Esophagus muscularis mucosa (tissue), 4 donors: Measurements from ENCODE around the gene UBE2N. TPM values are rescaled to one million over a fixed set of nuclear protein-coding genes. Genes with fewer than 3 reads are reported as not detected.
"Not testable (repeated sequence)": the region's sequence is repeated elsewhere in the genome, so short reads cannot be mapped to it uniquely, and the experiment has no call there.

Experiments
- DNase-seq: peaks from one replicate; pipeline ENCODE4 v3.0.0-alpha.2; 2017; ENCODE audit errors: extremely low spot score
- H3K27ac ChIP-seq, 4 donors: fragments of 200-600 bp; sonication (generic); replicated peaks in 1 of 4; 1 replicate in 3 of 4; 2 replicates in 1 of 4; pipeline ENCODE4 v1.5.1; 2016 to 2019; ENCODE audit warnings: mild to moderate bottlenecking in 1 of 4
- H3K27me3 ChIP-seq, 4 donors: fragments of 200-600 bp; sonication (generic); one replicate each; pipeline versions ENCODE4 v1.5.1 to v1.6.0; 2016 to 2019
- H3K36me3 ChIP-seq, 4 donors: fragments of 200-600 bp; sonication (generic); one replicate each; pipeline ENCODE4 v1.5.1; 2016 to 2019
- H3K4me1 ChIP-seq, 4 donors: fragments of 200-600 bp; sonication (generic); one replicate each; pipeline ENCODE4 v1.5.1; 2016 to 2019
- H3K4me3 ChIP-seq, 4 donors: fragments of 200-600 bp; sonication (generic); 1 replicate in 2 of 4; 2 replicates in 2 of 4; pipeline ENCODE4 v1.5.1; 2016 to 2019; ENCODE audit warnings: mild to moderate bottlenecking in 4 of 4, moderate library complexity in 1 of 4
- H3K9me3 ChIP-seq, 4 donors: fragments of 200-600 bp; sonication (generic); 1 replicate in 3 of 4; 2 replicates in 1 of 4; pipeline ENCODE4 v1.5.1; 2016 to 2019
- CTCF ChIP-seq, 3 experiments: fragments of 200-600 bp in 2 of 3; fragments of 450-650 bp in 1 of 3; sonication (generic) in 2 of 3; IDR thresholded peaks; one replicate each; pipeline ENCODE4 v1.5.1; 2017 to 2019; ENCODE audit warnings: antibody characterized with exemption in 3 of 3, mild to moderate bottlenecking in 2 of 3, moderate library complexity in 1 of 3
- EP300 ChIP-seq: sonication (generic); formaldehyde crosslinking; IDR thresholded peaks from one replicate; pipeline ENCODE4 v1.6.1; 2017; ENCODE audit warnings: antibody characterized with exemption
- POLR2A ChIP-seq: fragments of 450-650 bp; IDR thresholded peaks from one replicate; pipeline ENCODE4 v1.6.1; 2017; ENCODE audit warnings: antibody characterized with exemption, moderate library complexity, mild to moderate bottlenecking, low read depth
- POLR2AphosphoS5 ChIP-seq, 2 donors: sonication (generic); formaldehyde crosslinking; IDR thresholded peaks; one replicate each; pipeline ENCODE4 v1.6.1; 2017; ENCODE audit warnings: antibody characterized with exemption in 2 of 2
- WGBS: methylation state at CpG from one replicate; pipeline ENCODE4 v1.1.5; 2018; 5-methylcytosine and 5-hydroxymethylcytosine counted together
- intact Hi-C: fragments of 100-400 bp; cut with DNase I; formaldehyde crosslinking; loops from one replicate; pipeline ENCODE4 v1.15.1; 2023
- total RNA-seq, 4 donors: library from RNA; depleted of rRNA; stranded (reverse); fragments of >200 nt; gene quantifications; one replicate each; pipeline versions ENCODE4 v1.1.0 to v1.2.1, GENCODE V29; 2016

Gene UBE2N
- total RNA-seq, 4 donors from 2014 or later: 37.8 to 106 (median 61.8) TPM

DNA sequence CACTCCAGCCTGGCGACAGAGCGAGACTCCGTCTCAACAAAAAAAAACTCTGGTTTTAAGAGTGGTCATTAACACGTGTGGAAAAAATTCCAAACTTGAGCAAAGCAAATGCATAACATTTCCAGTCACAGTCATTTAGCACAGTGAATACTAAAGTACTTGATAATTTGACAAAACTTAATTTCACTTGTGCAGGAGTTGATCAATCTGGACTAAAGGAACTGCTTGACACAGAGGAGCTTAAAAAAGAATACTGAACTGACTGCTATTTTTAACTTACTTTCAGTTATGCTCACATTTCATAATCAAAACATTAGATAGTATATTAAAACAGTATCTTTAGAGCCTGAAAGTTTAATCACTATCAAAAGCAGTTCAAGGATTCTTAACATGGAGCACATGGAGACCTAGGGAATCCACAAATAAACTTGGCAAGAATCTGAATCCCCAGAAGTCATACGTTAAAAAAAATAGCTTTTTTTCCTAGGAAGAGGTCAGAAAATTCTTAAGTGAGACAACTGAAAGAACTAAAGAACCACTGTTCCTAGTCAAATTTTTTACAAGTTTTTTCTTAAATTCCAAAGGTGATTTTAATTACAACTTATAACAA lies 7.4 kb downstream of the UBE2N start:
- 38% methylated on average over 5 of the region's 5 CpGs for WGBS
- Histone ChIP-seq H3K27ac (peak overlapping the region; percentile 55 to 70 (median 66)), H3K27me3 (no peaks in the 10 kb centered on the region), H3K4me1 (peaks cover 50 to 84% (median 76%) of the 10 kb centered on the region in 4 donors), H3K4me3 (peak overlapping the region; percentile 11 to 27 (median 22)), H3K9me3 (no peaks in the 10 kb centered on the region), H3K36me3 (no peaks in the 10 kb centered on the region)
- TF ChIP-seq CTCF (IDR thresholded peaks at IDR 0.05) (no peak), POLR2A (no peak), EP300 (no peak), POLR2AphosphoS5 (IDR thresholded peaks at IDR 0.05) (no peak)
- intact Hi-C loops: no loop called here
- DNase-seq: no peak

- H3K36me3 ChIP-seq, H3K4me3 ChIP-seq, DNase-seq, H3K9me3 ChIP-seq, intact Hi-C loops, H3K27me3 ChIP-seq: not testable (repeated sequence)
- Histone ChIP-seq H3K27ac (peak overlapping the region in 2 of 4 donors; percentile 20 to 34), H3K4me1 (peaks cover 49 to 83% (median 75%) of the 10 kb centered on the region in 4 donors)
- WGBS: 90% methylated on average over 6 of the region's 6 CpGs
Measured at GRCh38 chr12:93432031-93432430, 9.7 kb downstream of the UBE2N start.

DNA sequence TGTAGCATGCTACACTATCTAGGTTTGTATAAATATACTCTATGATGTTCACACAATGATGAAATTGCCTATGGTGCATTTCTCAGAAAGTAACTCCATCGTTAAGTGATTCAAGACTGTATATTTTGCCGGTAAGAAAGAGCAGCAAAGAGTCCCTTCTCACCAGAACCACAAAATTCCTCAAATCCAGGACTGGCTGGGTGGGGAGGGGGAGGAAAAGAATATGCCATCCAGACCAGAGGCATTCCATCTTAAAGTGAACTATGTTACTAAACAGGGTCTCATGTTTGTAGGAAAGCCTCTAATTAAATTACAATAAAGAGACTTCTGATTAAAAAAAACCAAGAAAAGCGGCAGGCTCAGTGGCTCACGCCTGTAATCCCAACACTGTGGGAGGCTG lies 11.5 kb downstream of the UBE2N start:
- Histone ChIP-seq H3K36me3 (no peaks in the 10 kb centered on the region), H3K9me3 (no peaks in the 10 kb centered on the region), H3K4me1 (peaks cover 57 to 87% (median 78%) of the 10 kb centered on the region in 4 donors), H3K27ac (no peak overlapping the region), H3K4me3 (no peak overlapping the region), H3K27me3 (no peaks in the 10 kb centered on the region)
- TF ChIP-seq EP300: no peak
- TF ChIP-seq CTCF (IDR thresholded peaks at IDR 0.05): no peak
- TF ChIP-seq POLR2AphosphoS5 (IDR thresholded peaks at IDR 0.05): no peak
- no peak for TF ChIP-seq POLR2A
- DNase-seq: no peak
- intact Hi-C loops: no loop called here
- 87% methylated on average over 4 of the region's 4 CpGs for WGBS

- H3K4me1 ChIP-seq: peaks cover 59 to 87% (median 79%) of the 10 kb centered on the region in 4 donors
- no peaks in the 10 kb centered on the region for H3K36me3 ChIP-seq
- H3K4me3 ChIP-seq: no peak overlapping the region
- 76% methylated on average over 1 of the region's 1 CpG for WGBS
- TF ChIP-seq EP300: no peak
- no peak for TF ChIP-seq CTCF (IDR thresholded peaks at IDR 0.05)
- no peak for TF ChIP-seq POLR2A
- TF ChIP-seq POLR2AphosphoS5 (IDR thresholded peaks at IDR 0.05): no peak
- no peak overlapping the region for H3K27ac ChIP-seq
- no peaks in the 10 kb centered on the region for H3K9me3 ChIP-seq
- no peak for DNase-seq
- no peaks in the 10 kb centered on the region for H3K27me3 ChIP-seq
- intact Hi-C loops: no loop called here
Measured at GRCh38 chr12:93429852-93430251, 11.9 kb downstream of the UBE2N start.

DNA sequence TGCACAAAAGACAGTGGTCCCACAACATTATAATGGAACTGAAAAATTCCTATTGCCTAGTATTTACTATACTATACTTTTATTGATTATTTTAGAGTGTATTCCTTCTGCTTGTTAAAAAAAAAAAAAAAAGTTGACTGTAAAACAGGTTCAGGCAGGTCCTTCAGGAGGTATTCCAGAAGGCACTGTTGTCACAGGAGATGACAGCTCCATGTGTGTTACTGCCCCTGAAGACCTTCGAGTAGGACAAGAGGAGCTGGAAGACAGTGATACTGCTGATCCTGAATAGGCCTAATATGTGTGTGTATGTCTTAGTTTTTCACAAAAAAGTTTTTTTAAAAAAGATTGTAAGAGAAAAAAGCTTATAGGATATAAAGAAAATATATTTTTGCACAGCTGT lies 12.3 kb downstream of the UBE2N start:
- Histone ChIP-seq H3K36me3 (no peaks in the 10 kb centered on the region), H3K9me3 (no peaks in the 10 kb centered on the region), H3K4me1 (peaks cover 55 to 87% (median 80%) of the 10 kb centered on the region in 4 donors), H3K27me3 (no peaks in the 10 kb centered on the region), H3K4me3 (no peak overlapping the region), H3K27ac (no peak overlapping the region)
- TF ChIP-seq EP300: no peak
- no peak for TF ChIP-seq POLR2A
- TF ChIP-seq POLR2AphosphoS5 (IDR thresholded peaks at IDR 0.05): no peak
- TF ChIP-seq CTCF (IDR thresholded peaks at IDR 0.05): no peak
- WGBS: 87% methylated on average over 1 of the region's 1 CpG
- intact Hi-C loops: no loop called here
- DNase-seq: no peak
